Activated CD4-positive, alpha-beta T cell treated with anti-CD3 and anti-CD28 coated beads, Interleukin-2, amount 50 U/mL, for 16 hours (primary cell): ENCODE data around the gene ZBTB16.
"Not testable (repeated sequence)": the region's sequence is repeated elsewhere in the genome, so short reads cannot be mapped to it uniquely, and the experiment has no call there.

Experiments
- DNase-seq: peaks from one replicate; pipeline ENCODE4 v3.0.0-alpha.2; 2020

Gene ZBTB16

GRCh38 chr11:114044042-114044871 lies 15.3 kb upstream of the ZBTB16 start:
- DNase-seq: no peak

- no peak for DNase-seq
Observed at GRCh38 chr11:114047327-114047726, 12.2 kb upstream of the ZBTB16 start.

- DNase-seq: no peak
Observed at GRCh38 chr11:114049050-114049449, 10.5 kb upstream of the ZBTB16 start.

- not testable (repeated sequence) for DNase-seq
Observed at GRCh38 chr11:114049766-114050165, 9.7 kb upstream of the ZBTB16 start.

- DNase-seq: no peak
Observed at GRCh38 chr11:114050258-114050927, 9.1 kb upstream of the ZBTB16 start.

- no peak for DNase-seq
Observed at GRCh38 chr11:114051558-114051957, 8.0 kb upstream of the ZBTB16 start.

GRCh38 chr11:114052160-114052559 lies 7.4 kb upstream of the ZBTB16 start:
- no peak for DNase-seq

GRCh38 chr11:114053406-114053805 lies 6.1 kb upstream of the ZBTB16 start:
- no peak for DNase-seq

GRCh38 chr11:114054806-114055205 lies 4.7 kb upstream of the ZBTB16 start:
- no peak for DNase-seq

- DNase-seq: no peak
Observed at GRCh38 chr11:114056409-114056808, 3.1 kb upstream of the ZBTB16 start.

GRCh38 chr11:114057147-114057546 lies 2.4 kb upstream of the ZBTB16 start:
- DNase-seq: no peak

GRCh38 chr11:114057605-114058004 lies 1.9 kb upstream of the ZBTB16 start:
- no peak for DNase-seq

- no peak for DNase-seq
Observed at GRCh38 chr11:114058026-114058706, 1.3 kb upstream of the ZBTB16 start.

GRCh38 chr11:114058871-114059277 lies 637 bp upstream of the ZBTB16 start:
- DNase-seq: no peak

GRCh38 chr11:114059984-114060391 lies 477 bp downstream of the ZBTB16 start:
- no peak for DNase-seq

- DNase-seq: no peak
Observed at GRCh38 chr11:114060392-114061047, 1.0 kb downstream of the ZBTB16 start.

GRCh38 chr11:114061048-114061680 lies 1.7 kb downstream of the ZBTB16 start:
- no peak for DNase-seq

- no peak for DNase-seq
Observed at GRCh38 chr11:114061681-114062049, 2.2 kb downstream of the ZBTB16 start.

- no peak for DNase-seq
Observed at GRCh38 chr11:114062272-114062671, 2.8 kb downstream of the ZBTB16 start.

GRCh38 chr11:114063149-114063828 lies 3.8 kb downstream of the ZBTB16 start:
- no peak for DNase-seq

- DNase-seq: no peak
Observed at GRCh38 chr11:114063829-114064201, 4.3 kb downstream of the ZBTB16 start.

- no peak for DNase-seq
Observed at GRCh38 chr11:114064216-114064615, 4.7 kb downstream of the ZBTB16 start.
